Measurements from ENCODE around the gene MRPL53.
"Not testable (repeated sequence)": the region's sequence is repeated elsewhere in the genome, so short reads cannot be mapped to it uniquely, and the experiment has no call there.

MRPL53 gene

DNA sequence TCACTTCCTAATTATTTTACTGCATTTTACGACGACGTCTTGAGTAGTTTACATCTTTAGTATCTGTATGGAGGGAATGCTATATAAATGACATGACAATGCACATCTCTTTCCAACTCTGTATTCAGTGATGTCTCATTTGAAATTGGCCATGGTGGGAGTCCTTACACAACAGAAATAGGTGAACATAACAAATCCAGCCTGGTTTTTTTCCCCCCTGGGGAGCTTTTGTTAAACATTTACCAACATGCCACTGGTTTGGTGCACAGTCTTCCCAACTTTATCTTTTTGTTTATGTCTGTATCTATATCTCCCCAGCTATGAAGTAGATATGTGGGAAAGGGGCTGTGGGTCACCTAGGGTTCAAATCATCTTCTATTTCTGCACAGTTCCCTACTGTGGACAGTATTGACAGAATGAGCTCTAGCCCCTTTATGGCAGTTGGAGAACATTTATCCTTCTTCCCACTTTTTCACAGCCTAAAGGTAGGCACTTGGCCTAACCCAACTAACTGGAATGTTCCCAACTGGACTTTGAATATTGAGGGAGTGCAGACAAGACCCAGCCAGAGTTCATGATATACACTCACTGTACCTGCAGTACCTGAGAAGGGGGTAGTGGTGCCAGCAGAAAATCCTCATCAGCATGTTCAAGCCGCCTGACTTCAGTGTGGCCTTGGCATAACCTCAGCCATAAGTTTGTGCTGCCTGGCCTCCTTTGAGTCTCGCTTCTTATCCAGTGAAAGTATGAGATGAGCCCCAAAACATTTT is 25.1 kb downstream of the MRPL53 start:
- no peak for DNase-seq

DNA sequence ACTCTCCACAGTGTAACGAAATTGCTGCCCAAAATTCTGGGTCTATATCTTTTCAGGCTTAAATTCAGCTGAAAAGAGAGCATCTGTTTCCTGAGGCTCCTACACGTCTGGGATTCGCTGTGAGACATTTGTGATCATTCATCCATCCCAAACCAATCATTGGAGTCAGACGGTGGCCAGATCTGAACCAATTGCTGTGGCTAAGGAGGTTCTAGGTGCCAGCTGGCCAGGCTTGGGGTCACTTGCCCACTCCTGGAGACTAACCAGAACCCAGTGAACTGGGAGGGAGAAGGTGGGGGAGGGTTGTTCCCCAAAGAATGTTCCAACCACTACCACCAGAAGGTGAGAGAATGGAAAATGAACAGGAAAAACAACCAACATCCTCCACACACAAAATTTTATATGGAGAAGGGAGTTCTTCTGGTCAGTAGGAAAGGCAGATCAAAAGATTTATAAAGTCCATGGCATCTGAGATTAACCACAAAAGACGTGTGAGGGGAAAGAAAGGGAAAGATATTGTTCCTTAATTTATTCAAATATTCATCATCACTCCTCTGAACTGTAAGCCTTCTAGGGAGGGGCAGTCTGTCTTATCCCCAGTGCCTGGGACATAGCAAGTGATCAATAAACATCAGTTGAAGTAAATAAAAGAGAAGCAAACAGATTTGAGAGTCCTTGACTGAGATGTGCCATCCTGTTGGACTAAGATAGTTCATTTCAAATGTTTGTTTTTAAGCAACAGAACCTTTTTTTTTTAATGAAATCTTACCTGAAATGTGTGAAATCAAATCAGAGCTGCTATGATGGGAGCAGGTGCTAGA is 27.8 kb downstream of the MRPL53 start:
- DNase-seq, result no peak

DNA sequence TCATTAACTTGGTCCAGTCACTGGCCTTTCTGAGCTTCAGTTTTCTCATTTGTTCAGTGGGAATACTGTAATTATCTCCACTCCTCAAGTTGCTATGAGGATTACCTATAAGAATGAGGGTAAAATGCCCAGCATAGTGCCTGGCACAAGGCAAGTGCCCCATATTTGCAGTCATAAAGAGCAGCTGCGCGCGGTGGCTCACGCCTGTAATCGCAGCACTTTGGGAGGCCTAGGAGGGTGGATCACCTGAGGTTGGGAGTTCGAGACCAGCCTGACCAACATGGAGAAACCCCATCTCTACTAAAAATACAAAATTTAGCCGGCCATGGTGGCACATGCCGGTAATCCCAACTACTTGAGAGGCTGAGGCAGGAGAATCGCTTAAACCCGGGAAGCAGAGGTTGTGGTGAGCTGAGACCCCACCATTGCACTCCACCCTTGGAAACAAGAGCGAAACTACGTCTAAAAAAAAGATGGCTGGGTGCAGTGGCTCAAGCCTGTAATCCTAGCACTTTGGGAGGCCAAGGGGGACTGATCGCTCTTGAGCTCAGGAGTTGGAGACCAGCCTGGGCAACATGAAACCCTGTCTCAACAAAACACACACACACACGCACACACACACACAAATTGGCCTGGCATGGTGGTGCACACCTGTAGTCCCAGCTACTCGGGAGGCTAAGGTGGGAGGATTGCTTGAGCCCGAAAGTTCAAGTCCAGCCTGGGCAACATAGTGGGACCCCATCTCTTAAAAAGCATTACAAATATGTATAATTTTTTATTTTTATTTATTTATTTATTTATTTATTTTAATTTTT is 29.8 kb downstream of the MRPL53 start:
- not testable (repeated sequence) for DNase-seq

DNA sequence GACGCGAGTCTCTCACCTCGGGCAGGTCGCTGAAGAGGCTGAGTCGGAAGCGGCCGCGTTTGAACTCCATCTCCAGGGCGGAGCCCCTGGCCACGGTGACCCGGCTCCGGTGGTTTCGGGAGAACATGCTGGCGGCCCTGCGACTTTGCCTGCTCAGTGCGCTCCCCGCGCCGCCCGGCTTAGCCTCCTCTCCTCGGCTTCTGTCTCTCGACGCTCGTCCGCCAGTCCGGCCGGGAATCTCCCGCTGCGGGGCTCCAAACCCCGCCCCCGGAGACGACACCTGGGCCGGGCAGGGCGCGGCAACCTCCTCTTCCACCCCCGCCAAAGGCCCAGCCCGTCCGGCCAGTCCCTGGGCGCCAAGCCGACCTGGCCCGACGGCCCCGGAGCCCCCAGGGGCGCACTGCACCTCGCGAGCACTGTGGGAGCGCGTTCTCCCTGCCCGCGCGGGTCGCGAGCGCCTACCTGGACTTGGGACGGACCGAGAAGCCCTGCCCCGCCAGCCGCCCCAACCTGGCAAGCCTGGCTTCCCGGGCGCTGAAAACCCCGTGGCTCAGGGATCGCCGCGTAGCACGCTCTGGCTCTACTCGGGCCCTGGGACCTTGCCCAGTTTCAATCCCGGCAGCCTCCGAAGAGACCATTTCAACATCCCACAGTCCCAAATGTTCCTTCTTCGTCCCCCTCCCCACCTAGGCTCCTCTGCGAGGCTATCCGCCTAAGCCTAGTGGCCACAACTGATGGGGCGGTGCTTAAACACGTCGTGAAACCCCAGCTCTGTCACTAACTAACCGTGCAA is 30.6 kb downstream of the MRPL53 start, which contains the start of gene RTKN:
TSS of gene RTKN (minus strand) at position 248 of the 793 bp plus-strand sequence. CDS start at position 127, 121 bp downstream.
- DNase-seq, result peak; percentile 27

DNA sequence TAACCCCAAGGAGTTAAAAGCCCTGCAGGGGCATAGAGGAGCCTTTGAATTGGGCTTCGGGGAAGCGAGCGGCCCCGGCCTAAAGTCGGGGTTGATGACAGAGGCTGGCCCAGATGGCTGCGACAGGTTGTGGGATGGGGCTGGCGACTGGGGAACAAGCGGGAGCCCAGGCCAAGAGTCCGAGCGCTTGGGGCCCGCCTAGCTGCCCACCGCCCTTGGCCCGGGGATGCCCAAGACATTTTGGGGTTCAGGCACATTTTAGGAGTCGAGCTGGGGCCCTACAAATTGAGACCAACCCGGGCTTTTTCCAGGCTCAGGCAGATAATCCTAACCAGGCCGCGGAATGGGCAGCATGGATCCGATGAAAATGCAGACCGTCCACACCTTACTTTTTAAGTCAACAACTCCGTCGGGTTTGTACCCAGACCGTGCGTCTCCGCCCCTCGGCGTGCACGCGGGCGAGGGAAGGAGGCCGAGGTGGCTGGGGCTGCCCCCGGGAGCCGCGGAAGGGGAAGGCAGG is 31.2 kb downstream of the MRPL53 start:
- DNase-seq, result no peak

DNA sequence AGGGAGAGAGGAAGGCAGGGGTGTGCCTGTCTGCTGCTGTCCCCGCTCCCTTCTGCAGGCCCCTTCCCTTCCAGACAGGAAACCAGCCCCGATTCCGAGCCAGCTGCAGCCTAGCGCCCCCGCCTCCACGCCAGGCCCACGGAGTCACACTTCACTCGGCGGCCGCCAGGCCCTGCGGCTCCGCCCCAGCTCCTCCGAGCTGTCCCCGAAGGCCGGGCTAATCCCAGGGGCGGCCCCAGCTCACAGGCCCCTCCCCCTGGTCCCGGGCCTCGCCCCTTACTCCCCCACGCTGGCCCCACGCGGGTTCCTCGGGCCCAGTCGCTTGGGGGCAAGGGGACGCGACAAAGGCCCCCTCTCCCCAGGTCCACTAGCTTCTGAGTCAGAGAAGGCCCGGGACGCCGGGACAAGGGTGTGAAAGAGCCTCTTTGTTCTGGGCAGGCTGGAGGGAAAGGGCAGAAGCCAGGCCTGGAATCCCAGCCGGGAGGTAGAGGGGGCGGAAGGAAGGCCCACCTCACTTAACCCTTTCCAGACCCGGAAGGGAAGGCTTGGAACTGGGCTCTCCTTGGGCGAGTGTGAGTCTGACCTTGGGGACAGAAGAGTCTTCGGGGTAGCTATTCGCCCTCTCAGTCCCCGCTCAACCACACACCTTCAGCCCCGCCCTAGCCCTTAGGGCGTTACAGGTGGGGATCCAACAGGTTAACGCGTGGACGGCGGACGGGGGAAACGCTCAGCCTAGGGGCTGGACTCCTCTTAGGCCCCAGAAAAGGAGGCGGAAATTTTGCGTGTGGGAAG is 31.9 kb downstream of the MRPL53 start:
- peak; percentile 76 for DNase-seq

DNA sequence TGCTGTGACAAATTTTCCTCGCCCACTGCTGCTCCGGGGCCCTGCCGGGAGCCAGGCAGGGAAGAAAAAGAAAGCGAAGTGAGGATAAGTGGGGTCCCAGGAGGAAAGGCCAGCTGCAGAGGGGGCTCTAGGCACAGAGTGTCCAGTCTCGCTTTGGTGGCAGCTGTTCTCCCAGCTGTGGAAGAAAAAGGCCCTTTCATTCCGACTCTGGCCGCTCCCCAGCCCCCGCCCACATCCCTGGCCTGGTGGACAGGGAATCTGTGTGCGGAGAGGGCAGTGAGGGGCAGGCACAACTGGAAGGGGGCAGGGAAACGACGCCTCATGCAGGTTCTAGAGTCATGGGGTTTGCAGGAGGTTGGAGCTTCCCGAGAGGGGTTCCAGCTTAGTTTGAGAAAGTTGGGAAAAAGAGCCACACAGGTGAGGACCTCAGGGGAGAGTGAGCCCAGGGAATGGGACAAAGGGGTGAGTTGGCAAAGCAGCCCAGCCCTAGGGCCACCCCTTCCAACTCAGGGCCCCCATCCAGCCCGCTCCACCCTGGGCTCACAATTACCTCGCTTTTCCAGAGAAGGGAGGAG is 32.6 kb downstream of the MRPL53 start:
- DNase-seq, result no peak

DNA sequence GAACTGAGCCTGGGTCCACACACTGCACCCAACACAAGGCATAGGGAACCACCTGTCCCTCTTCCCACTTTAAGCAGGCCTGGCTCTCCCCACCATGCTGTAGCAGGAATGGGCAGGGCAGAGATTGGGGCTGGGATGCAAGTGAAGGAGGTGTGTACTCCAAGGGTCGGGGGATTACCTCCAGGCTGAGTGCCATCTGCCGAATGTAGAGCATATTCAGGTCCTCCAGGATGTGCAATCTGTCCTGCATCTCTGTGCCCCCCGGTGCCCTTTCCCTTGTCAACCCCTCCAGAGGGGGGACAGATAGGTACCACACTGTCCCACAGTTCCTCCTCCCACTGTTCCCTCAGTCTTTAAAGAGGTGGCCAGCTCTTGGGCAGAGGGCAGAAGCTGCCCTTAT is 33.1 kb downstream of the MRPL53 start:
- no peak for DNase-seq

DNA sequence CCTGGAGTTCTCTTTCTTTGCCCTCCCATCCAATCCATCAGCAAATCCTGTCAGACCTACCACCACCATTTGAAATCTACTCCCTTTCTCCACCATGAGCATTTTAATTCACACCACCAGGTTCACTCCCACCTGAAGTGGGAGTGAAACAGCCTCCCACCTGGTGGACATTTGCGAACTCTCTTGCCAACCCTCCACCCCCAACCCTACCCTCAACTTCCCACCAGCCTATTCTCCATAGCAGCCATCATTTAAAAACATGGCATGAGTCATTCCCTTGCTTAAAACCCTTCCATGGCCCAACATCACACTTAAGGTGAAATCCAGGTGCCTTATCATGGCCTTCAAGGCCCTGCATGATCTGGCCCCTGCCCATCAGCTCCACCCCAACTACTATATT is 34.2 kb downstream of the MRPL53 start:
- no peak for DNase-seq

DNA sequence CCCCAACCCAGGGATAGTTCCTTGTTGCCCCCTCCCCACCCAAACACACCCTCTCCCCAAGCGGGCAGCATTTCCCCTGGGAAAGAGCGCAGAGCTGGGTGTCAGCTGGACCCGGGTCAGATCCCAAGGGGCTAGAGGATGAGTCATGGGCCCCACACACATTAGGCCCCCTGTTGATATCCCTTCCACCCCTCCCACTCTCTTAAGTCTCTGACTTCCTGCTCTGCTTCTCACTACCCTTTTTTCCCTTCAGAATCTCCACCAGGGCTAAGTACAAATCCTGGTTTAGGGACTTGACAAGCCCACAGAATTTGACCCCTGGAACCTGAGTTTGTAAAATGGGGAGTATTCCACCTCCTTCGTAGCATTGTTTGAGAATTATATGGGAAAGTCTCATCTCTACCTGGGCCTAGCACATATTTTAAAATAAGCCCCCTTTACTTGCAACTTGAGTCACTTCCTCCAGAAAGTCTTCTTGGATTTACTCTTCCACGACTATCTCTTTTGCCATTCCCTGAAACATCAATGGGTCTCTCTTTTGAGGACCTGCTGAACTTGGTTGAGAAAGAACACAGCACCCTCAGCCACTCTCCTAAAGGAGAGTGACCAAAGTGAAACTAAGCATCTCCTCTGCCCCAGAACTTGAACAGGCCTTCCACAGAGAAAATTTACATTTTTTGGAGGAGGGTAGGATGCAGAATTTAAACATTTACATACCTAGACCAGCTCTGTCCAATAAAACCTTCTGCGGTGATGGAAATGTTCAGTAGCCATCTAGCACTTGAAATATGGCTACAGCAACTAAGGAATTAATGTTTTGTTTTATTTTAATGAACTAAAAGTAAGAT is 35.4 kb downstream of the MRPL53 start:
- no peak for DNase-seq

DNA sequence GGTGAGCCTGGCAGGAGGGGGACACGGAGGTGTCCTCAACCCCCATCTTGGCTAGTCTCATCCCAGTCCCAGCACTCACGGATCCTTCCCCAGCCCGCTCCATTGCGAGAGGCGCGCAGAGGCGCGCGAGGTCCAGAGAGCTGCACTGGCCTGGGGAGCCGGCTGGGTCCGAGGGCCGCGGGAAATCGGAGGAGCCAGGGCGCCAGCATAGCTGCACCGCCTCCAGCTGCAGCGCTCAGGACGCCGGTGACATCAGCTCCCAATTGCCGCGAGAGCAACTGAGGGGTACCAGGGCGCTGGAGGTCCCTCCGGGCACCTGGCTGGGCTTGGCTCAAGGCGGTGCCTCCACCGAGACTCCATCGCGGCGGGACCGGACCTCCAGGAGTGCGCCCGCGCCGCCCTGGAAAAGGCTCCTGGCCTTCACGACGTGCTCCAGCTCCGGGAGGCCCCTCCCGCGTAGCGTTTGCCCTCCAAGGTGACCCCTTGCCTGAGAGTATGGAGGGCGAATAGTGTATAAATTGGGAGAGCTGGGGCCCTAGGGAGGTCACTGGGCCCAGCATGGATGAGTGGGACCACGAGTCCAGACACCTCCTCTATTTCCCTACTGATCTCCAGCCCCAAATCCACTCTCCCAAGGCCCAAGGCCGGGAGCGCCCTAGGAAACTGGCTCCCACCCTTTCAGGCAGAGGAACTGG is 36.2 kb downstream of the MRPL53 start:
- no peak for DNase-seq

DNA sequence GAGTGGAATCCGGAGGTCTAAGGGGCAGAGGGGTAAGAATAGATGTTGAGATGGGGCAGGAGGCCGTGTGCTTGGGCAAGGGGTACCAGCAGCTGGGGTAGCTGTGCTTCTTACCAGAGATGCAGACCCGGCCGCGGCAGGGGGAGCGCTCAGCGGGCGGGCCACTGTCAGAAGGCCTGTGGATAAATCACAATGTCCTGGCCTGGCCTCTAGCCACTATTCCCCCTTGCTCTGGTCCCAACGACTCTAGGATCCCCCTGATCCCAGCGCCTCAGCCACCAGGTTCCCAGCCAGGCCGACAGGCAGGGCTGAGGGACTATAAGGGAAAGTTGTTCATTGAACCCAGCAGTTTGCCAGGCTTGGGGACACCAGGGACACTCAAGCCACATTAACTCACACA is 42.0 kb downstream of the MRPL53 start:
- DNase-seq, result no peak

DNA sequence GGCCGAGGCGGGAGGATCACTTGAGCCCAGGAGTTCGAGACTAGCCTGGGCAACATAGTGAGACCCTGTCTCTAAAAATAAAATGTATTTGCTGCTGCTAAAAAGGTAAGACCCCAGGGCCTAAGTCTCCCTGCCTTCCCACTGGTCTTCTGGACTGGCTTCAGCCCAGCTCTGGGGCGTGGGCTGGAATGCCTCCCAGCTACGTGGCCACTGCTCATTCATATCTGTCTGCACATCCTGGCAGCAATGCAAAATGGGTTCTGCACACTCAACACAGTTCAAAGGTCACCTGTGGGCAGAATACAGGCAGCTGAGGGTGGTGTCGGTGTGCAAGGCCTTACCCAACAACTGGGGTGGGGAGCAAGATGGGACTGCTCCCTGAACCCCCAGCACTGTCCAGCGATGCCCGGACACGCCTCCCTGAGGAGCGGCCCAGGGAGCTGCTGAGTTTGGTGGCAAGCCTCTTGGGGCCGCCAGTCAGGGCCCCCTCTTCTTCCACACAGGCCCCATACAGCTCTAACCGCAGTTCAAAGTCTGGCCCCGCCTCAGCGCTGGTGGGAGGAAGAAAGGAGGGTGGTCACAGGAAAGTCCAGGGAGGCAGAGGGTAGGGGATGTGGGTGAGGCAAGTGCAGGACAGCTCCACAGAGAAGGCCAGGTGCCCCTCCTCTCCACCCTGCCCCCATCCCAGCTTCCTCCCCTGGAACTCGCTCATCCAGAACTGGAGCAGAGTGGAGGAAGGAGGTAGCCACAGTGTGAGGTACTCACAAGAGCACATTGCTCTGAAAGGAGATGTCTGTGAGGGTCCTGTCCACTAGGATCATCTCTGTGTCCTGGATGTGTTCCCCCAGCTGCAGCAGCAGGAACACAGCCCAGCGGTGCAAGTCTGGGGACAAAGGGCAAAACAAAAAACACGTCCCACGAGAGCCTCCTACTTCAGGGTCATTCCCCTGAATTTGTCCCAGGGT is 42.7 kb downstream of the MRPL53 start:
- DNase-seq, result no peak

DNA sequence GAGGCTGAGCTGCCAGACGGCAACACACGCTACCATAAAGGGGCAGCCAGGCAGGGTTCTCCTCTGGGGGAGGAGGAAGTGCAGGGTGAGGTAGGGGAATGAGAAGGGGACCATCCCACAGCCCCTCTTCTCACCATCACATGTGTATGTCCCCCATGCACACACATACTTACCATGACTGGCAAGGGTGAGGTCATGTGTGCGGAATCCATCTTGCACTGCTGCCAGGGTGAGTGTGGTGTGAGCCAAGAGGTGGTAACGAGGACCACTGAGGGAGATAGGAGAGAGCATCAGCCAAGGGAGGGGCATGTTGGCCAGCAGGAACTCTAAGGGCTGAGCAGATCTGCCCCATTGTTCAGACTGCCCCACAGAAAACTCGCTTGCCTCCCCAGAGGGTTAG is 43.8 kb downstream of the MRPL53 start:
- DNase-seq, result no peak

DNA sequence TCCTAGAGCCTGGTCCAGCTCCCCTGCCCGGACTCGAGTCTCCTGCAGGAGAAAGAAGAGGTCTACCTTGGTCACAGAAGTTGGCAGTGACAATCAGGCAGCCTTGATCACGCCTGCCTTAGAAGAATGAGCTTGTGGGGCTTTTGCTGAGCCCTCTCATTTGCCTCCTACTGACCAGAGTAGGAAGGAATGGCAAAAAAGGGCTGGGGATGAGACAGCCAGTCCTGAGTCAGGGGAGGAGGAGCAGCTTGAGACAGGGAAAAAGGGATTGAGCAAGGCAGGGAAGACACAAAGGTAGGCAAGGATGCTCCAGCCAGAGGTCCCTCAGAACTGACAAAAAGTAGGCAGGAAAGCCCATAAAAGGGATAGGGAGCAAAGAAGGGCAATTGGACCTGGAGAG is 44.9 kb downstream of the MRPL53 start:
- DNase-seq, result no peak

DNA sequence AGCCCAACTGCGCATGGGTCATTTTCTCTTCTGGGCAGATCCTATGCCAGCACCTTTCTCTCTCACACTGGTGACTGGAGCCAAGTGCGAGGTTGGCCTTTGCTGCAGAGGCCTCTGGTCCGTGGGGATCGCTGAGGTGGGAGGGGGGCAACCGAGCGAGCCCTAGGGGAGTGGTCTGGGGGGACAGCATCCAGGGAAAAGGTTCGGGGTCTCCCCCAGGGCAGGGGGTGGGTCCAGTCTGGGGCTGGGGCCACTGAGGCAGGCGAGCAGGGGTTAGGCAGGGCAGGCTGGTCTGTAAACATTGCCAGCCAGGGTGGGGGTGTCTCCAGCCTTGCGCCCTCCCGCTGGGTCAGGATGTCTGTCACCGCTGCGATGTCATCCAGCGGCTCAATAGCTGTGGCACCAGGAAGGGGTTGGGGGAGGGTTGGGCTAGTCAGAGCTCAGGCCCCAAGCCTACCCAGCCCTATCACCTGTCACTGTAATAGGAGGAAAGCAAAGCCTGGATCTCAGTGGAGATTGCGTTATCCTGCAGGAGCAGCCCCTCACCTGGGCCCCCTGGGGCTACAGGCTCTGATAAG is 46.2 kb downstream of the MRPL53 start:
- no peak for DNase-seq

DNA sequence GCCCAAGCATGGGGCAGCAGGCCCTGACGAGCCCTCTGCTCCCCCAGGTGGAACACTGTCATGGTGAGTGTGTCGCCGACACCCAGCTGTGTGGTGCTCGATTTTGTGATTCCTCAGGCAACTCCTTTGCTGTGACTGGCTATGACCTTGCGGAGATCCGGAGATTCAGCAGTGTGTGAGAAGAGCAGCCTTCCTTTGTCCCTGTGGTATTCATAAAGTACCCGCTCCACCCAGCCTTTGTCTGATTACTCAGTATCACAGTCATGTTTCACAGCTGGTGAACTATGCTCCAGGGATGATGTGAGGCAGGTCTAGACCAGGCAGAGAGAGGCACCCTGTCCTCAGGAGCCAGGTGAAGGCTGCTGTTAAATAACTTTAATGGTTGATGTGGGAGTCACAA is 47.0 kb downstream of the MRPL53 start:
- DNase-seq, result no peak

DNA sequence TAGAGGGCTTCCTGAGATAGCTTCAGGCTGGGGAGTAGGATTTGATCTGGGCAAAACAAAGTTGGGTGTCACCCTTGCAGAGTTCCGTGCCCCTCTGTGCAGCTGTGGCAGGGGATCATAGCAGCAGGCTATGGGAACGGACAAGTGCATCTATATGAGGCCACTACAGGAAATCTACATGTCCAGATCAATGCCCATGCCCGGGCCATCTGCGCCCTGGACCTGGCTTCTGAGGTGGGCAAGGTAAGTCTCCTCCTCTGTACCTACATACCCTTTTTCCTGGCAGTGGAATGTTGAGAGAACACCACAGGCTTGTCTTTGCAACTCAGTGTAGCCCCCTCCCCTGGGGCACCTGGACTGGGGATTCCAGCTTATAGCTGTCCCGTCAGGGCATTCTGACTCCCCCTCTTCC is 47.5 kb downstream of the MRPL53 start:
- DNase-seq, result no peak

Data from NCI-H1105 treated with DMSO at 0.1 percent for 48 hours (cell line).